ENCODE measurements around the gene MAGIX.

- TF ChIP-seq CTCF (IDR thresholded peaks at IDR 0.05): no peak
- peak; percentile 61 for TF ChIP-seq POLR2AphosphoS5 (IDR thresholded peaks at IDR 0.05)
- peak; percentile 24 for TF ChIP-seq POLR2A (IDR thresholded peaks at IDR 0.05)
Measured at GRCh38 chrX:49172280-49172780, 9.8 kb downstream of the MAGIX start.

All from prostate gland (tissue), 2 donors.